Endometrial microvascular endothelial cells (primary cell): ENCODE data around the gene TOMM20L. TPM values are rescaled to one million over a fixed set of nuclear protein-coding genes. Genes with fewer than 3 reads are reported as not detected.
"Not testable (repeated sequence)": the region's sequence is repeated elsewhere in the genome, so short reads cannot be mapped to it uniquely, and the experiment has no call there.

Experiments
- in situ Hi-C: cut with HindIII; loops from 2 replicates; pipeline ENCODE4 v1.10.0; 2017; ENCODE audit warnings: low sequenced_read_pairs, low pct_unique_long_range_greater_than_20kb; ENCODE audit errors: inconsistent ontology term
- total RNA-seq: library from RNA; depleted of rRNA; stranded (reverse); fragments of >200 nt; gene quantifications from one replicate; pipeline ENCODE4 v1.2.3, GENCODE V29; 2015; ENCODE audit errors: inconsistent ontology term

The TOMM20L gene
- not detected for total RNA-seq

- in situ Hi-C loops, result no loop called here
Observed at GRCh38 chr14:58395812-58396788, at the start of gene TOMM20L. Gene TOMM20L (plus strand): TSS chr14:58395930. CDS start chr14:58395958, 28 bp downstream.

GRCh38 chr14:58353516-58354299, 42.0 kb upstream of the TOMM20L start:
- in situ Hi-C loops, result no loop called here

DNA sequence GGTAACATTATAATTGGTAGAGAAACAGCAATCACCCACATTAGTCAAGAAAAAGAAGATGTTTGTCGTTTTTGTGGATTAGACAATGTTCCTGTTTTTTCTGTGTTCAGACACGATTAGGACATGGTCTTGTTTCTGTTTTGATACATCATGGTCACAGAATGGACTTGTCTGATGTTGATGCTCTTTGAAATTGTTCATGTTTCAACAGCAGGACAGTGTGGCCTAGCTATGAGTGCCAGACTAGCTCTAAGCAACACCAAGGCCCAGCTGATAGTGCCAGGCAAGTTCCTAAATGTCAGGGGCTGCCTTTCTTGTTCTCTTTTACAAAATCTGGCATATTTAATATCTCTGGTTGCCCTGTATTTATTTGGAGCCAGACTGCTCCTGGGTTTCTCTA, 40.9 kb upstream of the TOMM20L start:
- in situ Hi-C loops, result no loop called here

- in situ Hi-C loops, result no loop called here
Observed at GRCh38 chr14:58356268-58356667, 39.5 kb upstream of the TOMM20L start.

DNA sequence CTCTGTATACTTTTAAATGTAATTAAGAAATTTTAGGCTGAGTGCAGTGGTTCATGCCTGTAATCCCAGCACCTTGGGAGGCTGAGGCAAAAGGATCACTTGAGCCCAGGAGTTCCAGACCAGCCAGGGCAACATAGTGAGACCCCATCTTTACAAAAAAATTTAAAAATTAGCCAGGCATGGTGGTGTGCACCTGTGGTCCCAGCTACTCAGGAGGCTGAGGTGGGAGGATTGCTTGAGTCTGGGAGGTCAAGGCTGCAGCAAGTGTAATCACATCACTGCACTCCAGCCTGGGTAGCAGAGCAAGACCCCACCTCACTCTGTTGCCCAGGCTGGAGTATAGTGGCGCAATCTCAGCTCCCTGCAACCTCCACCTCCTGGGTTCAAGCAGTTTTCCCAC, 33.5 kb upstream of the TOMM20L start:
- in situ Hi-C loops, result not testable (repeated sequence)

- in situ Hi-C loops, result no loop called here
Observed at GRCh38 chr14:58362798-58363412, 32.8 kb upstream of the TOMM20L start.

- in situ Hi-C loops, result no loop called here
Observed at GRCh38 chr14:58364316-58364715, 31.4 kb upstream of the TOMM20L start.

DNA sequence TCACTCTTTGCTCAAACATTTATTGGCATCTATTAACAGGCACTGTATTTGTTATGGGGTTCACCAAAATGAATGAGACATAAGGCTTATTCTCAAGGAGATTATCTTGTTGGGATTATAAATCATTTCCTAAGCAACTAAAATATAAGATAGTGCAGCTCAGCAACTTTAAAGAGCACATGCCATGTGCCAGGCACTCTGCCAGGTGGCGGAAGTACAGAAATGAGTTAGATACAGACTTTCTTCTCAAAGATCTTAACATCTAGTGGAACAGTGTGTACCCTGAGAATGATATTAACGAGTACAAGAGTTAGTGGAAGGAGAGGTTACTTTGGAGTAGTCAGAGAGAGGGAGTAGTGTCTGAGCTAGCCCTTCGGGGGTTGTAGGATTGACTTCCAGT, 28.4 kb upstream of the TOMM20L start:
- in situ Hi-C loops, result no loop called here

DNA sequence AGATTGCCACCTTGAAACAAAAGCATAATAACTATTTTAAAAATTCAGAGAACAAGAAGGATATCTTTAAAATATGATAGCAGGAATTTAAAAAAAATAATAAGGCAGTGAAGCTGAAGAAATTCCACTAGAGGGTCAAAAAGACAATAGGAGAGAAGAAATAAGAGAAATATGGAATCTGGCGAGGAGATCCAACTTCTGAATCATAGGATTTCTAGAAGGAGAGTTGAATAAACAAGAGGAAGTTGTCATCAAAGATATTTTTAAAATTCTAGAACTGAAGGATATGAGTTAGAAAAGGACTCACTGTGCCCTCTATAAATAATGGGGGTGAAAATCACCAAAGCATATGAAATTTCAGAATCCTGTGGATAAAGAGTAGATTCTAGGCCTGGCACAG, 26.8 kb upstream of the TOMM20L start:
- in situ Hi-C loops, result no loop called here

DNA sequence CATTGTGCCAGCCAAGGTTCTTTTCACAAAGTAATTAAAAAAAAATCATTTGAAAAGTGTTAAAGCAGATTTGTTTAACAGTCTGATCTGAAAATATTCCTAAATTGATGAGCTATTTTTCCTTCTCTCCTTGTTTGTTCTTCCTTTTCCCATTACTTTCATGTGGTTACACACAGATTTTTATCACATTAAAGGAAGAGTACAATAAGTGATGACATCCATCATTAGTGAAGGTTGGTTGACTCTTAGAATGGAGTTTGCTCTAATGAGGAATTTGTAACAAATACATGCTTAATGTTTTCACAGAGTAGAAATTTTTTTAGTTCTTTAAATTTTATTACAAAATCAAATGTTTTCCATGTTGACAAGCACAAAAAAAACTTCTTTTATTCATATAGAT, 18.9 kb upstream of the TOMM20L start:
- in situ Hi-C loops, result no loop called here

DNA sequence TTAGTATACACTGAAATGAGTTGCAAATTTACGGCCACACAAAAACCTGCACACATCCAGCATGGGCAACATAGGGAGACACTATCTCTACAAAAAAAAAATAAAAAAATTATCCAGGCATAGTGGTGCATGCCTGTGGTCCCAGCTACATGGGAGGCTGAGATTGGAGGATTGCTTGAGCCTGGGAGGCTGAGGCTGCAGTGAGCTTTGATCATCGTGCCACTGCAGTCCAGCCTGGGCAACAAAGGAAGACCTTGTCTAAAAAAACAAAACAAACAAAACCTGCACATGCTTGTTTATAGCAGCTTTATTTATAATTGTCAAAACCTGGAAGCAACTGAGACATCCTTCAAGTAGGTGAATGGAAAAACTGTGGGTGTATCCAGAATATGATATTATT, 4.9 kb upstream of the TOMM20L start:
- in situ Hi-C loops, result no loop called here

DNA sequence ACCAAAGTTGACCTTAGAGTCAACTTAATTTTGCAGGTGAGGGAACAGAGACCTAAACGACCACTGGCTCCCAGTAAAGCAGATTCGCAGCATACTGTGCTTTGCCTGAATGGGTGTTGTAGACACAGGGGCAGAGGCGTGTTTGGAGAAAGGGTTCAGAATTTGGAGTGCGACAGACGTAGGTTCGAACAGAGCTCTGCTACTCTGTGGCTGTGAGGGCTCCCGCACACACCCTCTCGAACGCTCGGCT, 243 bp upstream of the TOMM20L start:
- in situ Hi-C loops, result no loop called here

GRCh38 chr14:58397156-58397555, 1.4 kb downstream of the TOMM20L start:
- in situ Hi-C loops, result no loop called here

DNA sequence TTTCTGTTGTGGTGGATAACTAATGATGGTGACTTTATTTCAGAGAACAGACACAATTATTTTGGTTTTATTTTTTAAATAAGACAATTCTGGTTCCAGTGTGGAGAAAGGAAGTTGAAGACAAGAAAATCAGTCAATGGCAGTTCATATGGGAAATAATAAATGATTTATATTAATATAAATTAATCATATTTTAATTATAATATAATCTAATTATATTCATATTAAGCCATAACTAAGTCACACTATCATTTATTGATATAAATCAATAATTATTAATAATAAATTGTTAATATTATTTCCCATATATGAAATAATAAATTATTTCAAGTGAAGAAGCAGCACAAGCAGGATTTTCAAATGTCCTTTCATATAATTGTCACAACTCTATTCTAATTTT, 2.8 kb downstream of the TOMM20L start:
- in situ Hi-C loops, result no loop called here

DNA sequence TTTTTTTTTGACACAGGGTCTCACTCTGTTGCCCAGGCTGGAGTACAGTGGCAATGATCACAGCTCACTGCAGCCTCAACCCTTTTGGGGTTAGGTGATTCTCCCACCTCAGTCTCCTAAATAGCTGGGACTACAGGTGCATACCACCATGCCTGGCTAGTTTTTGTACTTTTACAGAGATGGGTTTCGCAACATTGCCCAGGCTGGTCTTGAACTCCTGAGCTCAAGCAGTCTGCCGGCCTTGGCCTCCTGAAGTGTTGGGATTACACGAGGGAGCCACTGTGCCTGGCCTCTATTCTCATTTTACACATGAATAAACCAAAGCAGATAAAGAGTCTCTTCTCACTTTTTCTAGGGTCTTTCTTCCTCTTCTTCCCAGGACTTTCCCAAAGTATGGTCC, 3.2 kb downstream of the TOMM20L start:
- in situ Hi-C loops, result no loop called here

GRCh38 chr14:58401587-58401986, 5.9 kb downstream of the TOMM20L start:
- in situ Hi-C loops, result no loop called here

DNA sequence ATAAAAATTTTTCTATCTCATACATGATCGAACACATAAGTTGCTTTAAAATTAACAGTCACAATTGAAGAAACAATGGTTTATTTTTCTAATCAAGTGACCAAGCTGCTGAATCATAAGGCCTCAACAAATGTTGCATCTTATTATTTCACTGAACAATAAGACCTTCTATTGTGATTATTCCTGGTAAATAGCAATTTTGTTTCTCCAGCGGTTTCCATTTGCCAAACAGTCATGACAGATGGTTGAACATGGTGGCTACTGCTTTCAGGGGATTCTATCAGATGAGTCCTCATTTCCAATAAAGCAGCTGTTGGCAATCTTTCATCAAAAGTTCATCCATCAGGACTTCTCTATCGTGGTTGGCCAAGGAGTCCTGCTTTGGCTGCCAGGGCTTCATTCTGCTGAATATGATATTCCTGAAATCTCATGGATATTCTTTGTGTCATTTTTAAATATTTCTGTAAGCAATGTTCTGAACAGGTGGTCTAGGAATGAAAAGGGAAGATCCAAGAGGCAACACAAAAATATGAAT, 13.0 kb downstream of the TOMM20L start:
- in situ Hi-C loops, result no loop called here

DNA sequence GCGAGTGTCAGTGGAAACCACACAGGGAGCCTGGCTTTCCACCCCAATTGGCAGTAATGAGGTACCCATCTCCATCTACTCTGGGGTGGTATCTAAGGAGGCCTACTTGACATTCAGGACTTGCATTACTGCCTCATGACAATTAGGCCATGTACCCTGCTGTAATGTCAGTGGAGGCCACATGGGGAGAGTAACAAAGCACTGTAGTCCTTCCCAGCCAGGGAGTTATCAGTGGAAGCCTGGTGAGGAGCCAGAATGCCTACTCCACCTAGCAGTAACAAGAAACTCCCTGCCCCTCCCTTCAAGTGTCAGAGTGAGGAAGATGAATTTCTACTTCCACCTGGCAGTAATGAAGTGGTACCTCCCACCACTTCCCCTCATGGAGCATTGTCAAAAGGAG, 19.1 kb downstream of the TOMM20L start:
- in situ Hi-C loops, result no loop called here
